Neural progenitor cell (in vitro differentiated cells): ENCODE data around the gene SLX9. TPM values are rescaled to one million over a fixed set of nuclear protein-coding genes. Genes with fewer than 3 reads are reported as not detected.
A peak's percentile ranks its signal among the peaks of the same experiment; 100 is the strongest.

Experiments
- DNase-seq: peaks from one replicate; pipeline ENCODE4 v3.0.0-alpha.2; 2016; ENCODE audit warnings: low spot score
- H2AFZ ChIP-seq: fragments of 200-600 bp; sonication (generic); replicated peaks from 2 replicates; pipeline ENCODE4 v1.6.1; 2016; ENCODE audit warnings: antibody characterized with exemption
- H3F3A ChIP-seq: fragments of 200-600 bp; sonication (generic); 2 replicates; pipeline ENCODE4 v1.6.1; 2016; ENCODE audit warnings: antibody characterized with exemption, low read depth
- H3K27ac ChIP-seq: fragments of 200-600 bp; sonication (generic); 2 replicates; pipeline ENCODE4 v1.5.1; 2016; ENCODE audit warnings: mild to moderate bottlenecking
- H3K27me3 ChIP-seq: fragments of 200-600 bp; sonication (generic); 2 replicates; pipeline ENCODE4 v1.6.1; 2016; ENCODE audit warnings: mild to moderate bottlenecking, moderate library complexity
- H3K36me3 ChIP-seq: fragments of 200-600 bp; sonication (generic); 2 replicates; pipeline ENCODE4 v1.5.1; 2016
- H3K4me1 ChIP-seq: fragments of 200-600 bp; sonication (generic); 2 replicates; pipeline ENCODE4 v1.6.1; 2016; ENCODE audit warnings: mixed run types
- H3K4me2 ChIP-seq: fragments of 200-600 bp; sonication (generic); 2 replicates; pipeline ENCODE4 v1.6.1; 2016
- H3K4me3 ChIP-seq: fragments of 200-600 bp; sonication (generic); 2 replicates; pipeline ENCODE4 v1.5.1; 2016
- H3K79me2 ChIP-seq: fragments of 200-600 bp; sonication (generic); 2 replicates; pipeline ENCODE4 v1.6.1; 2016; ENCODE audit warnings: low read depth
- H3K9ac ChIP-seq: fragments of 200-600 bp; sonication (generic); 2 replicates; pipeline ENCODE4 v1.6.1; 2016
- H3K9me3 ChIP-seq: fragments of 200-600 bp; sonication (generic); 2 replicates; pipeline ENCODE4 v1.5.1; 2016; ENCODE audit warnings: low read depth
- H4K20me1 ChIP-seq: fragments of 200-600 bp; sonication (generic); 2 replicates; pipeline ENCODE4 v1.6.1; 2016; ENCODE audit warnings: low read depth
- H3K27ac Mint-ChIP-seq: 3 replicates; pipeline ENCODE4 v1.8.0; 2021; ENCODE audit warnings: mixed read lengths
- H3K27me3 Mint-ChIP-seq: 2 replicates; pipeline ENCODE4 v1.8.0; 2022; ENCODE audit warnings: low read depth, mild to moderate bottlenecking, inconsistent platforms, moderate library complexity, mixed read lengths; ENCODE audit not compliant: insufficient read depth
- H3K36me3 Mint-ChIP-seq: 3 replicates; pipeline ENCODE4 v1.8.0; 2021; ENCODE audit warnings: mixed read lengths
- H3K4me1 Mint-ChIP-seq: 3 replicates; pipeline ENCODE4 v1.8.0; 2021; ENCODE audit warnings: mixed read lengths
- H3K4me3 Mint-ChIP-seq: 3 replicates; pipeline ENCODE4 v1.8.0; 2021; ENCODE audit warnings: mild to moderate bottlenecking, moderate library complexity, mixed read lengths
- H3K9me3 Mint-ChIP-seq: 3 replicates; pipeline ENCODE4 v1.8.0; 2020; ENCODE audit warnings: mixed read lengths
- EZH2 ChIP-seq: fragments of 200-600 bp; sonication (generic); IDR thresholded peaks from 2 replicates; pipeline ENCODE4 v1.6.1; 2017; ENCODE audit warnings: antibody characterized with exemption, mild to moderate bottlenecking, moderate library complexity
- EZH2phosphoT487 ChIP-seq: fragments of 200-600 bp; sonication (generic); IDR thresholded peaks from 2 replicates; pipeline ENCODE4 v1.6.1; 2017; ENCODE audit warnings: antibody characterized with exemption
- total RNA-seq: library from RNA; depleted of rRNA; stranded (reverse); fragments of >200 nt; gene quantifications from 2 replicates; pipeline ENCODE4 v1.2.3, GENCODE V29; 2015; ENCODE audit warnings: low replicate concordance
- TF ChIP-seq, protein P1 (sequence below): fragments of 200-600 bp; sonication (generic); IDR thresholded peaks from 2 replicates; pipeline ENCODE4 v1.5.1; 2017; ENCODE audit warnings: antibody characterized with exemption, mild to moderate bottlenecking

The SLX9 gene
- total RNA-seq, 1 donor from 2014 or later = 4.7 TPM

DNA sequence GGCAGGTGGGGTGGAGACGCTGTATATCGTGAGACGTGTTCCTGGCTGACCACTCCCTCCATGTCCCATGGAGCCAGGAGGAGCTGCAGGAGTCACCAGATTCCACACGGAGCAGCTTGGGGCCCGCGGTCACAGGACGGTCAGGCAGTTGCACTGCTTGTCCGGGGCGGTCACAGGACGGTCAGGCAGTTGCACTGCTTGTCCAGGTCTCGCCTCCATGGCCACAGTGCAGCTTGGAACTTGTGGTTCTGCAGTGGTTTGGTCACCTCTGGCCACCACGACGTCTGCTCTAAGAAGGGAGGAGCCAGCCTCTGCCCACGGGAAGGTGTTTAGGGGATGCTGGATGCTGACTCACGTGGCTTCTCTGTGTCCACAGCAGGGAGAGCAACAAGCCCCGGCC, 33.0 kb downstream of the SLX9 start:
- no peaks in the 10 kb centered on the region for H3K79me2 ChIP-seq
- TF ChIP-seq EZH2phosphoT487 (no peak), EZH2 (no peak)
- TF ChIP-seq, protein P1, sequence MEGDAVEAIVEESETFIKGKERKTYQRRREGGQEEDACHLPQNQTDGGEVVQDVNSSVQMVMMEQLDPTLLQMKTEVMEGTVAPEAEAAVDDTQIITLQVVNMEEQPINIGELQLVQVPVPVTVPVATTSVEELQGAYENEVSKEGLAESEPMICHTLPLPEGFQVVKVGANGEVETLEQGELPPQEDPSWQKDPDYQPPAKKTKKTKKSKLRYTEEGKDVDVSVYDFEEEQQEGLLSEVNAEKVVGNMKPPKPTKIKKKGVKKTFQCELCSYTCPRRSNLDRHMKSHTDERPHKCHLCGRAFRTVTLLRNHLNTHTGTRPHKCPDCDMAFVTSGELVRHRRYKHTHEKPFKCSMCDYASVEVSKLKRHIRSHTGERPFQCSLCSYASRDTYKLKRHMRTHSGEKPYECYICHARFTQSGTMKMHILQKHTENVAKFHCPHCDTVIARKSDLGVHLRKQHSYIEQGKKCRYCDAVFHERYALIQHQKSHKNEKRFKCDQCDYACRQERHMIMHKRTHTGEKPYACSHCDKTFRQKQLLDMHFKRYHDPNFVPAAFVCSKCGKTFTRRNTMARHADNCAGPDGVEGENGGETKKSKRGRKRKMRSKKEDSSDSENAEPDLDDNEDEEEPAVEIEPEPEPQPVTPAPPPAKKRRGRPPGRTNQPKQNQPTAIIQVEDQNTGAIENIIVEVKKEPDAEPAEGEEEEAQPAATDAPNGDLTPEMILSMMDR = no peak
- no peak for DNase-seq
- Mint-ChIP-seq H3K36me3 (peaks cover 13% of the 10 kb centered on the region), H3K27me3 (peaks cover 3% of the 10 kb centered on the region), H3K4me1 (peaks cover 22% of the 10 kb centered on the region), H3K4me3 (no peak overlapping the region), H3K9me3 (no peaks in the 10 kb centered on the region), H3K27ac (no peak overlapping the region)
- no peaks in the 10 kb centered on the region for H3K36me3 ChIP-seq
- H3K9ac ChIP-seq = no peak overlapping the region
- no peak overlapping the region for H3K4me3 ChIP-seq
- H4K20me1 ChIP-seq = peaks cover 19% of the 10 kb centered on the region
- no peaks in the 10 kb centered on the region for H3K27me3 ChIP-seq
- no peak overlapping the region for H2AFZ ChIP-seq
- H3K9me3 ChIP-seq = no peaks in the 10 kb centered on the region
- H3K4me1 ChIP-seq = no peaks in the 10 kb centered on the region
- no peaks in the 10 kb centered on the region for H3F3A ChIP-seq
- H3K27ac ChIP-seq = no peak overlapping the region
- H3K4me2 ChIP-seq = no peak overlapping the region

DNA sequence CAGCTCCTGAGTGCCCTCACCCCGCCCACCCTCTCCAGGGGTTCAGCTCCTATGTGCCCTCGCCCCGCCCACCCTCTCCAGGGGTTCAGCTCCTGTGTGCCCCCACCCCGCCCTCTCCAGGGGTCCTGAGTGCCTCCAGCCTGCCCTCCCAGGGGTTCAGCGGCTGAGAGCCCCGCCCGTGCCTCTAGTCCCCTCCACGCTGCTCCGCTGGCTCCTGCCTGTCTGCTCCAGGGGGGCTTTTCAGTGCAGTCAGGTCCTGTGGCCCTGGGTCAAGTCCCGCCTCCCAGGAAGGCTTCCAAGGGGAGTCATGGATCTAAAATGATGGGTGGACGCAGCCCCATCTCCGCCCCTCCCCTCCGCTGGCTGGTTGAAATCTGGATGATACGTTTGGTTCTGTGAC, 33.8 kb downstream of the SLX9 start:
- Histone ChIP-seq H3K79me2 (no peaks in the 10 kb centered on the region), H2AFZ (no peak overlapping the region), H3K4me3 (no peak overlapping the region), H3K4me2 (no peak overlapping the region), H3K27ac (no peak overlapping the region), H3K27me3 (no peaks in the 10 kb centered on the region), H3F3A (no peaks in the 10 kb centered on the region), H3K9me3 (no peaks in the 10 kb centered on the region), H4K20me1 (peaks cover 19% of the 10 kb centered on the region), H3K36me3 (no peaks in the 10 kb centered on the region), H3K4me1 (no peaks in the 10 kb centered on the region), H3K9ac (no peak overlapping the region)
- peaks cover 5% of the 10 kb centered on the region for H3K27me3 Mint-ChIP-seq
- no peak for DNase-seq
- peak overlapping the region; percentile 80 for H3K27ac Mint-ChIP-seq
- H3K4me1 Mint-ChIP-seq = peaks cover 22% of the 10 kb centered on the region
- no peak overlapping the region for H3K4me3 Mint-ChIP-seq
- H3K9me3 Mint-ChIP-seq = no peaks in the 10 kb centered on the region
- TF ChIP-seq EZH2phosphoT487 (no peak), EZH2 (no peak)
- TF ChIP-seq, protein P1 = no peak
- peaks cover 11% of the 10 kb centered on the region for H3K36me3 Mint-ChIP-seq

DNA sequence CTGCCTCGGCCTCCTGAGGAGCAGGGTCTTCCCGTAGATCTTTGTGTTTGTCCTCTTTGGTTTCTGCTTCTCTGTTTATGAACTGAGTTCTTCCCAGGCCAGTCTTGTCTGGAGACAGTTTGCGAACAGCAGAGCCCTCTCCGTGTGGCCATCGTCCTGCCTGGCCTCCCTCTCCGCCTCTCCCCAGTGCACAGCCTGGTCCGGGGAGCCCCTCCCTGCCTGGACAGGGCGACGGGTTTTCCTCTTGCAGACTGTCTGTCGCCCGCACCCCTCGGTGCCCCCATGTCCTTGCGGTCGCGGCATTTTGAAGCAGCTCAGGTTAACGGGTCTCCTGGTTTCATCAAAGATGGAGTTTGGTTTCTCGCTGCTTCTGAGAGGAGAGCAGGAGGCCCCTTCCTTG, 34.8 kb downstream of the SLX9 start:
- Histone ChIP-seq H4K20me1 (peaks cover 13% of the 10 kb centered on the region), H3K4me2 (no peak overlapping the region), H3K4me1 (peaks cover 3% of the 10 kb centered on the region), H3K79me2 (no peaks in the 10 kb centered on the region), H3F3A (no peaks in the 10 kb centered on the region), H3K27ac (no peak overlapping the region), H2AFZ (no peak overlapping the region), H3K4me3 (no peak overlapping the region), H3K9me3 (no peaks in the 10 kb centered on the region), H3K36me3 (no peaks in the 10 kb centered on the region), H3K9ac (no peak overlapping the region), H3K27me3 (no peaks in the 10 kb centered on the region)
- Mint-ChIP-seq H3K9me3 (no peaks in the 10 kb centered on the region), H3K4me1 (peaks cover 26% of the 10 kb centered on the region), H3K4me3 (no peak overlapping the region), H3K36me3 (peaks cover 7% of the 10 kb centered on the region), H3K27ac (no peak overlapping the region), H3K27me3 (peaks cover 5% of the 10 kb centered on the region)
- TF ChIP-seq EZH2phosphoT487 = no peak
- TF ChIP-seq, protein P1 = no peak
- TF ChIP-seq EZH2 = no peak
- DNase-seq = no peak
